Stimulated activated CD4-positive, alpha-beta T cell treated with anti-CD3 and anti-CD28 coated beads, TNF-alpha, amount 100 ng/mL, for 48 hours (primary cell): ENCODE results near the gene RNASE9.
"Not testable (repeated sequence)": the region's sequence is repeated elsewhere in the genome, so short reads cannot be mapped to it uniquely, and the experiment has no call there.

Experiments used
- DNase-seq, 3 donors: peaks; one replicate each; pipeline ENCODE4 v3.0.0-alpha.2; 2020; ENCODE audit warnings: low read depth in 3 of 3

RNASE9 gene

GRCh38 chr14:20572382-20572990, 11.6 kb upstream of the RNASE9 start:
- DNase-seq = not testable (repeated sequence)

GRCh38 chr14:20570720-20571119, 9.9 kb upstream of the RNASE9 start:
- not testable (repeated sequence) for DNase-seq

- DNase-seq = not testable (repeated sequence)
Observed at GRCh38 chr14:20569865-20570264, 9.0 kb upstream of the RNASE9 start.

- DNase-seq = no peak
Observed at GRCh38 chr14:20569066-20569465, 8.2 kb upstream of the RNASE9 start.

- no peak for DNase-seq
Observed at GRCh38 chr14:20568393-20568792, 7.5 kb upstream of the RNASE9 start.

- DNase-seq = not testable (repeated sequence)
Observed at GRCh38 chr14:20567199-20567598, 6.4 kb upstream of the RNASE9 start.

- DNase-seq = no peak
Observed at GRCh38 chr14:20564501-20564997, 3.7 kb upstream of the RNASE9 start.

GRCh38 chr14:20563971-20564370, 3.1 kb upstream of the RNASE9 start:
- DNase-seq = no peak

- no peak for DNase-seq
Observed at GRCh38 chr14:20559461-20559904, 1.4 kb downstream of the RNASE9 start.

GRCh38 chr14:20557212-20557542, 3.7 kb downstream of the RNASE9 start:
- DNase-seq = no peak

GRCh38 chr14:20556500-20557211, 4.2 kb downstream of the RNASE9 start:
- DNase-seq = no peak

GRCh38 chr14:20555845-20556244, 5.0 kb downstream of the RNASE9 start:
- DNase-seq = no peak

- no peak for DNase-seq
Observed at GRCh38 chr14:20553024-20553423, 7.8 kb downstream of the RNASE9 start.

GRCh38 chr14:20551606-20552005, 9.2 kb downstream of the RNASE9 start:
- no peak for DNase-seq

- DNase-seq = no peak
Observed at GRCh38 chr14:20550926-20551325, 9.9 kb downstream of the RNASE9 start.

- DNase-seq = no peak
Observed at GRCh38 chr14:20548414-20549158, 12.3 kb downstream of the RNASE9 start.

GRCh38 chr14:20546877-20547276, 14.0 kb downstream of the RNASE9 start:
- DNase-seq = no peak

- no peak for DNase-seq
Observed at GRCh38 chr14:20539906-20540305, 20.9 kb downstream of the RNASE9 start.

GRCh38 chr14:20530771-20531571, 29.9 kb downstream of the RNASE9 start:
- DNase-seq = peak; percentile 47 to 63 (median 53)

- DNase-seq = no peak
Observed at GRCh38 chr14:20529806-20530205, 31.0 kb downstream of the RNASE9 start.

GRCh38 chr14:20524027-20524426, 36.8 kb downstream of the RNASE9 start:
- DNase-seq = no peak

- no peak for DNase-seq
Observed at GRCh38 chr14:20522332-20522731, 38.5 kb downstream of the RNASE9 start.
